ENCODE data around the gene HES4. TPM values are rescaled to one million over a fixed set of nuclear protein-coding genes. Genes with fewer than 3 reads are reported as not detected.
"Not testable (repeated sequence)": the region's sequence is repeated elsewhere in the genome, so short reads cannot be mapped to it uniquely, and the experiment has no call there.

The HES4 gene
- total RNA-seq, 1 donor from 2014 or later, result 137 TPM

DNA sequence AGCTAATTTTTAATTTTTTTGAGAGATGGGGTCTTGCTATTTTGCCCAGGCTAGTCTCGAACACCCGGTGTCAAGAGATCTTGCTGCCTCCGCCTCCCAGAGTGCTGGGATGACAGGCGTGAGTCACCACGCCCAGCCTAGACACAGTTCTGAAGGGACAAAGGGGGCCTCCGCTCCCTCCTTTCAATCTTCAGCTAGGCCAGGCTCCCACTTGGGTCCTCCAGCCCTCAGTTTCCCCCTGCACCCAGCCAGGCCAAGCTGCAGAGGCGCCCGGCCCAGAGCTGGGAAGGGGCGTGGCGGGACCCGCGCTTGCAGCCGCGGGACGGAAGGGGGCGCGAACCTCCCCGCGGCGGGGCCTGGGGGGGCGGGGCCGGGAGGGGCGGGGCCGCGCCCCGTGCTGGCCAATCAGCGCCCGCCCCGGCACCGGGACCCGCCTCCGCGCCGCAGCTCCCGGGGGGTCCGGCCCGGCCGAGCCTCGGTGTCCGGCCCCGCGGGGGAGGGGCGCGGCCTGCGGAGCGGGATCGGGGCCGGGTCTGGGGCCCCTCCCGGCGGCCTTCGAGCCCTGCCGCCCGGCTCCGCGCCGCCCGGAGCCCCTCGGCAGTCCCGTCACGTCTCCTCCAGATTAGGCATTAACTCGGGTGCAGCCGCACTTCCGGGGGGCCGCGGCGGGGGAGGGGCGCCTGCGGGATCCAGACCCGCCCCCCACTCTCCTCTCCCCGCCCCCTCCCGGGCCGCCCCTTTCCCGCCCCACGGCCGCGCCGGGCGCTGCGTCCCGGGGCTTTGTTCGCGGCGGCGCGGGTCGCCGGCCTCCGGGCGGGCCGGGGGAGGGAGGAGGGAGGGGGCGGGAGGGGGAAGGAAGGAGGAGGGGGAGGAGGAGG is 19.5 kb upstream of the HES4 start:
- Mint-ChIP-seq H3K27me3 (ENCODE audit: low read depth) (no peaks in the 10 kb centered on the region), H3K27ac (ENCODE audit: unreplicated experiment) (no peak overlapping the region), H3K36me3 (ENCODE audit: low read depth) (no peaks in the 10 kb centered on the region), H3K4me3 (ENCODE audit: unreplicated experiment) (peak overlapping the region; percentile 35), H3K4me1 (ENCODE audit: low read depth) (peaks cover 26% of the 10 kb centered on the region), H3K9me3 (ENCODE audit: low read depth) (no peaks in the 10 kb centered on the region)
- TF ChIP-seq, protein P1, sequence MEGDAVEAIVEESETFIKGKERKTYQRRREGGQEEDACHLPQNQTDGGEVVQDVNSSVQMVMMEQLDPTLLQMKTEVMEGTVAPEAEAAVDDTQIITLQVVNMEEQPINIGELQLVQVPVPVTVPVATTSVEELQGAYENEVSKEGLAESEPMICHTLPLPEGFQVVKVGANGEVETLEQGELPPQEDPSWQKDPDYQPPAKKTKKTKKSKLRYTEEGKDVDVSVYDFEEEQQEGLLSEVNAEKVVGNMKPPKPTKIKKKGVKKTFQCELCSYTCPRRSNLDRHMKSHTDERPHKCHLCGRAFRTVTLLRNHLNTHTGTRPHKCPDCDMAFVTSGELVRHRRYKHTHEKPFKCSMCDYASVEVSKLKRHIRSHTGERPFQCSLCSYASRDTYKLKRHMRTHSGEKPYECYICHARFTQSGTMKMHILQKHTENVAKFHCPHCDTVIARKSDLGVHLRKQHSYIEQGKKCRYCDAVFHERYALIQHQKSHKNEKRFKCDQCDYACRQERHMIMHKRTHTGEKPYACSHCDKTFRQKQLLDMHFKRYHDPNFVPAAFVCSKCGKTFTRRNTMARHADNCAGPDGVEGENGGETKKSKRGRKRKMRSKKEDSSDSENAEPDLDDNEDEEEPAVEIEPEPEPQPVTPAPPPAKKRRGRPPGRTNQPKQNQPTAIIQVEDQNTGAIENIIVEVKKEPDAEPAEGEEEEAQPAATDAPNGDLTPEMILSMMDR (IDR thresholded peaks at IDR 0.05), result peak; percentile 74
- DNase-seq (ENCODE audit: low spot score), result no peak

- not testable (repeated sequence) for H3K4me3 Mint-ChIP-seq (ENCODE audit: unreplicated experiment); H3K27ac Mint-ChIP-seq (ENCODE audit: unreplicated experiment)
- H3K4me1 Mint-ChIP-seq (ENCODE audit: low read depth), result peaks cover 36% of the 10 kb centered on the region
These were observed 18.4 kb upstream of the HES4 start for GRCh38 chr1:1018321-1018685.

GRCh38 chr1:1017397-1018320 is 17.8 kb upstream of the HES4 start:
- H3K27me3 Mint-ChIP-seq (ENCODE audit: low read depth); DNase-seq (ENCODE audit: low spot score); H3K27ac Mint-ChIP-seq (ENCODE audit: unreplicated experiment); H3K36me3 Mint-ChIP-seq (ENCODE audit: low read depth); H3K4me3 Mint-ChIP-seq (ENCODE audit: unreplicated experiment); H3K9me3 Mint-ChIP-seq (ENCODE audit: low read depth): not testable (repeated sequence)
- H3K4me1 Mint-ChIP-seq (ENCODE audit: low read depth), result peaks cover 37% of the 10 kb centered on the region

More at GRCh38 chr1:1018321-1018685, 18.4 kb upstream of the HES4 start:
- DNase-seq (ENCODE audit: low spot score); H3K36me3 Mint-ChIP-seq (ENCODE audit: low read depth); H3K9me3 Mint-ChIP-seq (ENCODE audit: low read depth); H3K27me3 Mint-ChIP-seq (ENCODE audit: low read depth): not testable (repeated sequence)

GRCh38 chr1:1014799-1015681 is 15.1 kb upstream of the HES4 start:
- H3K9me3 Mint-ChIP-seq (ENCODE audit: low read depth), result no peaks in the 10 kb centered on the region
- no peak for DNase-seq (ENCODE audit: low spot score)
- no peaks in the 10 kb centered on the region for H3K36me3 Mint-ChIP-seq (ENCODE audit: low read depth)
- H3K27me3 Mint-ChIP-seq (ENCODE audit: low read depth), result no peaks in the 10 kb centered on the region
- H3K4me3 Mint-ChIP-seq (ENCODE audit: unreplicated experiment), result no peak overlapping the region
- H3K4me1 Mint-ChIP-seq (ENCODE audit: low read depth), result peaks cover 22% of the 10 kb centered on the region
- peak overlapping the region; percentile 8 for H3K27ac Mint-ChIP-seq (ENCODE audit: unreplicated experiment)
- TF ChIP-seq, protein P1 (IDR thresholded peaks at IDR 0.05), result peak; percentile 69

- TF ChIP-seq, protein P1 (IDR thresholded peaks at IDR 0.05), result no peak
- H3K9me3 Mint-ChIP-seq (ENCODE audit: low read depth), result no peaks in the 10 kb centered on the region
- peak overlapping the region; percentile 96 for H3K27ac Mint-ChIP-seq (ENCODE audit: unreplicated experiment)
- peaks cover 22% of the 10 kb centered on the region for H3K4me1 Mint-ChIP-seq (ENCODE audit: low read depth)
- DNase-seq (ENCODE audit: low spot score), result no peak
- no peaks in the 10 kb centered on the region for H3K27me3 Mint-ChIP-seq (ENCODE audit: low read depth)
- peak overlapping the region; percentile 86 for H3K4me3 Mint-ChIP-seq (ENCODE audit: unreplicated experiment)
- peaks cover 1% of the 10 kb centered on the region for H3K36me3 Mint-ChIP-seq (ENCODE audit: low read depth)
These were observed 14.2 kb upstream of the HES4 start for GRCh38 chr1:1013922-1014648.
